ENCODE measurements around the gene LRCH1. TPM values are rescaled to one million over a fixed set of nuclear protein-coding genes. Genes with fewer than 3 reads are reported as not detected.
A peak's percentile ranks its signal among the peaks of the same experiment; 100 is the strongest.

Gene LRCH1
- total and polyA plus RNA-seq, 2 experiments from 2014 or later = 4.7 to 5.0 TPM

DNA sequence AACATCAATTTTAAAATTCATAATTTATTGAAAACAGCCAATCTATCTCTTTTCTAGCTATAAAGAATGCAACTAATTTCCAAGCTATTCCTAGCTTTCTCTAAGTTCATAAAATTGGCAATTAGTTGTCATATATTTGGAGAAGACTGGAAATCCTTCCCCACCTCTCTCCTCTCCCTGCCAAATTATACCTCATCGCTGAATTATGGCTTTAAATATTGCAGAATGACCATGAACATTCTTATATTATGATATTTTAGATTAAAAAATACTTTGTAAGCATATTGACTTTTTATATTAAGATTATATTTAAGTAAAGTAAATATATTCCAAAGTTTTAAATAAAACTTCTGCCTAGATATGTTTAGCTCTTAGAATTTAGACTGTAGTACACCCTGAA is 185.8 kb downstream of the LRCH1 start:
- TF ChIP-seq EZH2 (IDR thresholded peaks at IDR 0.05; ENCODE audit: insufficient read depth, poor library complexity, severe bottlenecking) (no peak), EZH2phosphoT487 (IDR thresholded peaks at IDR 0.05; ENCODE audit: insufficient read depth, low read depth) (no peak)
- no peaks in the 10 kb centered on the region for H4K20me1 ChIP-seq (ENCODE audit: insufficient read depth)
- no peak overlapping the region for H3K9ac ChIP-seq
- no peak overlapping the region for H3K27ac ChIP-seq
- H3K27me3 ChIP-seq (replicated peaks; ENCODE audit: insufficient read depth) = no peaks in the 10 kb centered on the region
- 98 to 100% methylated on average over 1 of the region's 1 CpG for WGBS, 2 experiments (ENCODE audit: low coverage in 1 of 2, low lambda C conversion rate in 2 of 2, missing lambda C conversion rate in 2 of 2)
- H3K79me2 ChIP-seq (ENCODE audit: insufficient read depth) = no peaks in the 10 kb centered on the region
- no peak for DNase-seq
- H3K36me3 ChIP-seq (ENCODE audit: low read depth) = no peaks in the 10 kb centered on the region
- no peak overlapping the region for H3K4me3 ChIP-seq
- peaks cover 10% of the 10 kb centered on the region for H3K4me1 ChIP-seq (ENCODE audit: insufficient read depth)
- H3K4me2 ChIP-seq (ENCODE audit: unreplicated experiment) = no peak overlapping the region
- no peaks in the 10 kb centered on the region for H3F3A ChIP-seq (ENCODE audit: insufficient read depth)
- no peaks in the 10 kb centered on the region for H3K9me2 ChIP-seq (ENCODE audit: insufficient read depth)
- no peak overlapping the region for H2AFZ ChIP-seq
- H3K9me3 ChIP-seq (ENCODE audit: low read depth) = no peaks in the 10 kb centered on the region
- in situ Hi-C loops (cut with MboI) = no loop called here

DNA sequence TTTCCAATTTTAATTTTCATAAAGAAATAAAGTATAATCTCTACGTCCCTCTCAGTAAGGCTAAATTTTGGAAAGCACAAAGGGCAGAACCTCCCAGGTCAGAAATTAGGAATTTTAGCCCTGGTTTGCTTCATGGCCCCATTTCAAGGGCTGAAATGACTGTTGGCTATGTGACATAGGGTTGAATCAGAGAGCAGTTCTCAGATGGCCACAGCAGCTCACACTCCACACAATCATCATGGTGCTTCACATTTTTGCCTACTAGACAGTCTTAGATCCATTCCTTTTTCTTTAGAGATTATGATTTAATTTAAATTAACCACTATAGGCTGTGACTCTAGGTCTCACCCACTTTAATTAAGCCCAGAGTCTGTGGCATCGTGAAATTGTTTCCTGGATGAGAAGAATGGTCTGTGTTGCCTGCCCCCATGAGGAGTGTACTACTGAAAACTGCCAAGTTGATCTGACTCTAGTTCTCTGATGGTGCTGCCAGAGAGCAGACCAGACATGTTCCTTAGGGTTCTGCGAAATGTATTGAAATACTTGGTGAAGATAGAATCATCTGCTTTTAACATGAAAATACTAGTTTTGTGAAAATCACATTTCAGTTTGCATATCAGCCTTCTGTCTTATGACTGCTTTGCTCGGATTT is 186.6 kb downstream of the LRCH1 start:
- DNase-seq = peak; percentile 19
- Histone ChIP-seq H3K27ac (no peak overlapping the region), H3K9ac (no peak overlapping the region), H3K4me2 (ENCODE audit: unreplicated experiment) (no peak overlapping the region), H3K36me3 (ENCODE audit: low read depth) (no peaks in the 10 kb centered on the region), H3F3A (ENCODE audit: insufficient read depth) (no peaks in the 10 kb centered on the region), H3K4me1 (ENCODE audit: insufficient read depth) (peaks cover 10% of the 10 kb centered on the region), H3K9me2 (ENCODE audit: insufficient read depth) (no peaks in the 10 kb centered on the region), H3K27me3 (replicated peaks; ENCODE audit: insufficient read depth) (no peaks in the 10 kb centered on the region), H3K9me3 (ENCODE audit: low read depth) (no peaks in the 10 kb centered on the region), H3K79me2 (ENCODE audit: insufficient read depth) (no peaks in the 10 kb centered on the region), H4K20me1 (ENCODE audit: insufficient read depth) (no peaks in the 10 kb centered on the region), H3K4me3 (no peak overlapping the region), H2AFZ (no peak overlapping the region)
- in situ Hi-C loops (cut with MboI) = no loop called here
- WGBS, 2 experiments (ENCODE audit: low coverage in 1 of 2, low lambda C conversion rate in 2 of 2, missing lambda C conversion rate in 2 of 2) = 77 to 78% methylated on average over 4 of the region's 4 CpGs
- TF ChIP-seq EZH2 (IDR thresholded peaks at IDR 0.05; ENCODE audit: insufficient read depth, poor library complexity, severe bottlenecking) = no peak
- no peak for TF ChIP-seq EZH2phosphoT487 (IDR thresholded peaks at IDR 0.05; ENCODE audit: insufficient read depth, low read depth)

DNA sequence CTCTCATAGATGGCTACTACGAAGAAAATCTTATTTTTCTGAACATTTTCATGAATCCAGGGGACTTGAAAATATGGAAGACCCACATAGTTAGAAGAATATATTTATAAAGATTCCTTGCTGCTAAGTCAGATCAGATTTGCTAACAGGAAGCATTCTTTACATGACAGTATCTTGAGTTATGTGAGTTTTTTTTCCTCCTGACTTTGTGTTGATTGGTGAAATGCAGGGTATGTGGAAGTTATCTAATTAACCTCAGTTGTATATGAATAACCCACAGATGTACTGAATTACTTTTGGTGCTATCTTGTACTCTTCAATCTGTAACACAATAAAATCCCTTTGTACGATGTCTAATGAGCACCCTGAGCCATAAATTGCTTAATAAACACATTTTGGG is 190.2 kb downstream of the LRCH1 start:
- 81 to 85% methylated on average over 2 of the region's 2 CpGs for WGBS, 2 experiments (ENCODE audit: low coverage in 1 of 2, low lambda C conversion rate in 2 of 2, missing lambda C conversion rate in 2 of 2)
- Histone ChIP-seq H3F3A (ENCODE audit: insufficient read depth) (no peaks in the 10 kb centered on the region), H3K27me3 (replicated peaks; ENCODE audit: insufficient read depth) (no peaks in the 10 kb centered on the region), H4K20me1 (ENCODE audit: insufficient read depth) (no peaks in the 10 kb centered on the region), H3K4me1 (ENCODE audit: insufficient read depth) (peaks cover 10% of the 10 kb centered on the region), H3K4me2 (ENCODE audit: unreplicated experiment) (peak overlapping the region; percentile 14), H3K4me3 (no peak overlapping the region), H3K9me2 (ENCODE audit: insufficient read depth) (no peaks in the 10 kb centered on the region), H2AFZ (no peak overlapping the region), H3K27ac (no peak overlapping the region), H3K36me3 (ENCODE audit: low read depth) (0 out of 2 replicates have a peak, but pooled peaks cover 4% of the 10 kb centered on the region), H3K9ac (no peak overlapping the region), H3K79me2 (ENCODE audit: insufficient read depth) (no peaks in the 10 kb centered on the region), H3K9me3 (ENCODE audit: low read depth) (no peaks in the 10 kb centered on the region)
- DNase-seq = no peak
- TF ChIP-seq EZH2 (IDR thresholded peaks at IDR 0.05; ENCODE audit: insufficient read depth, poor library complexity, severe bottlenecking) (no peak), EZH2phosphoT487 (IDR thresholded peaks at IDR 0.05; ENCODE audit: insufficient read depth, low read depth) (no peak)
- in situ Hi-C loops (cut with MboI) = no loop called here

DNA sequence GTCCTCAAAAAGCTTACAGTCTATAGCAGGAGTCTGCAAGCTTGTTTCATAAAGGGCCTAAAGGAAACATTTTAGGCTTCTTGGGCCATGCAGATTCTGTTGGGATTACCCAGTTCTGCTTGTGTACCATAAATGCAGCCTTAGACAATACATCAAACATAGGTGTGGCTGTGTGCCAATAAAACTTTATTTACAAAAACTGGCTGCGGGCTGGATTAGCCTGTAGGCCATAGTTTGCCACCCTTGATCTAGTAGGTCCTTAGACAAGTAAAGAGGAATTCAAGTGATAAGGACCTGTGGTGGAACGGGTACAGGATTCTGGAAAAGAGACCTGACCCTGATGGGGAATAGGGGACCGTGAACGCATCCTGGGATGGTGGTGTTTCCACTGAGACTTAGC is 192.1 kb downstream of the LRCH1 start:
- Histone ChIP-seq H3K4me3 (no peak overlapping the region), H3K9me3 (ENCODE audit: low read depth) (no peaks in the 10 kb centered on the region), H4K20me1 (ENCODE audit: insufficient read depth) (no peaks in the 10 kb centered on the region), H3K27me3 (replicated peaks; ENCODE audit: insufficient read depth) (no peaks in the 10 kb centered on the region), H3F3A (ENCODE audit: insufficient read depth) (no peaks in the 10 kb centered on the region), H3K4me2 (ENCODE audit: unreplicated experiment) (no peak overlapping the region), H3K4me1 (ENCODE audit: insufficient read depth) (peaks cover 17% of the 10 kb centered on the region), H2AFZ (no peak overlapping the region), H3K9ac (no peak overlapping the region), H3K36me3 (ENCODE audit: low read depth) (0 out of 2 replicates have a peak, but pooled peaks cover 4% of the 10 kb centered on the region), H3K79me2 (ENCODE audit: insufficient read depth) (no peaks in the 10 kb centered on the region), H3K9me2 (ENCODE audit: insufficient read depth) (no peaks in the 10 kb centered on the region), H3K27ac (no peak overlapping the region)
- WGBS, 2 experiments (ENCODE audit: low coverage in 1 of 2, low lambda C conversion rate in 2 of 2, missing lambda C conversion rate in 2 of 2) = 98 to 100% methylated on average over 4 of the region's 4 CpGs
- in situ Hi-C loops (cut with MboI) = no loop called here
- TF ChIP-seq EZH2phosphoT487 (IDR thresholded peaks at IDR 0.05; ENCODE audit: insufficient read depth, low read depth) (no peak), EZH2 (IDR thresholded peaks at IDR 0.05; ENCODE audit: insufficient read depth, poor library complexity, severe bottlenecking) (no peak)
- DNase-seq = no peak
